Measurements from ENCODE around the gene GZMM. TPM values are rescaled to one million over a fixed set of nuclear protein-coding genes. Genes with fewer than 3 reads are reported as not detected.
A peak's percentile ranks its signal among the peaks of the same experiment; 100 is the strongest.

Gene GZMM
- total RNA-seq, 1 donor from 2014 or later, result not detected

- DNase-seq (ENCODE audit: missing footprints), result no peak
- peak; percentile 14 for ATAC-seq
- intact Hi-C loops (cut with DNase I), result loop anchor here (2.0 to 5.0 kb wide), 3 partner anchors 25 to 100 kb away; partner anchors contain the start of genes BSG, POLRMT and TPGS1
Observed at GRCh38 chr19:531753-532560, 11.9 kb upstream of the GZMM start, which contains the start of gene CDC34. CDC34 (plus strand) TSS chr19:531760; CDS start chr19:531932, 172 bp downstream.

GRCh38 chr19:532561-533363, 11.1 kb upstream of the GZMM start:
- DNase-seq (ENCODE audit: missing footprints) (peak; percentile 91), ATAC-seq (peak; percentile 65)
- intact Hi-C loops (cut with DNase I), result loop anchor here (2.0 to 5.0 kb wide), 3 partner anchors 26 to 100 kb away; partner anchors contain the start of genes BSG, POLRMT and TPGS1

GRCh38 chr19:533364-534058, 10.3 kb upstream of the GZMM start:
- DNase-seq (ENCODE audit: missing footprints), result peak; percentile 63
- ATAC-seq, result no peak

DNA sequence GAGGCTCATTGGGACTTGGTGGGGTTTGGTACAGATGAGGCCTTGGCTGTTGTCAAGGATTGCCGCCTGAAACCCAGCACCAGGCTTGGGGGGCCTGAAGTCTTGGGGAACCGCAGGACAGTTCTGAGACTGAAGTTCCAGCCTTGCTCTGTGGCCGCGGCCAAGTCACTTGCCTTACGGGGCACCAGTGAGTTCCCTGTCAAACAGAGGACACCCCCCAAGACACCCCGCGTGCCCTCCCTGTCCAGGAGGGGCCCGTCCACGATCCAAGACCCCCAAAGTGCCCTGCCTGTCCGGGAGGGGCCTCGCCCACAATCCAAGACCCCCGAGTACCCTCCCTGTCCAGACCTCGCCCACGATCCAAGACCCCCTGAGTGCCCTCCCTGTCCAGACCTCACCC, 9.8 kb upstream of the GZMM start:
- DNase-seq (ENCODE audit: missing footprints), result no peak
- intact Hi-C loops (cut with DNase I), result loop anchor here (5.0 kb wide), 1 partner anchor 98 kb away; the partner anchor contains the start of gene POLRMT
- no peak for ATAC-seq

More at GRCh38 chr19:533364-534058, 10.3 kb upstream of the GZMM start:
- intact Hi-C loops (cut with DNase I), result loop anchor here (2.0 to 5.0 kb wide), 3 partner anchors 27 to 99 kb away; partner anchors contain the start of genes BSG, POLRMT and TPGS1

GRCh38 chr19:535017-535835, 8.6 kb upstream of the GZMM start:
- peak; percentile 61 for DNase-seq (ENCODE audit: missing footprints)
- ATAC-seq, result no peak
- intact Hi-C loops (cut with DNase I), result no loop called here

DNA sequence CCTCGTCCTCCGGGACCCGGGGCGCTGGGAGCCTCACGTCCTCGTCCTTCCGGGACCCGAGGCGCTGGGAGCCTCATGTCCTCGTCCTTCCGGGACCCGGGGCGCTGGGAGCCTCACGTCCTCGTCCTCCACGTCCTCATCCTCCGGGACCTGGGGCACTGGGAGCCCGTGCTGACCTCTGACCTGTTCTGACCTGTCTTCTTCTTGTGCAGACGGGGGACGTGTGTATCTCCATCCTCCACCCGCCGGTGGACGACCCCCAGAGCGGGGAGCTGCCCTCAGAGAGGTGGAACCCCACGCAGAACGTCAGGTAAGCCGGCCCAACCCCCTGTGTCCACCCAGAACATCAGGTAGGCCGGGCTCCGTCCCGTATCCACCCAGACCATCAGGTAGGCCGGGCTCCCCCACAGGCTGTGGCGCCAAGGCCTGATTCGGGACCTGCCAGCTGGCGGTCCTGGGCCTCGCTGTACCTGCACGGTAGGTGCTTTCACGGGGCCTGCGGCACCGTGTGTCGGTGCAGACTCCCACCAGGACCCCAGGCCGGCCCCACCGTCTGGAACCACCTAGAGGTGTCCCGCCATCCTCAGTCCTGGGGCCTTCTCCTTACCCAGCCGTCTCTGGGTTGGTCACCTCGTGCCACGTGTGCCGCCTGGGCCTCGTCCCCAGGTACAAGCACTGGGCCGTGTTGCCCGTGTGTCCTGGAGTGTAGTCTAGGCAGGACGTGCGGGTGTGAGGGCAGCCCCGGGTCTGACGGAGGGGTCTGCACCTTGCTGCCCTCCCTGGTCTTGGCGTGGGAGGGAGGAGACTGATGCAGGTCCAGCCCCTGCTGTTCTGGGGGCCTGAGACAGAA, 7.6 kb upstream of the GZMM start:
- DNase-seq (ENCODE audit: missing footprints) (peak; percentile 56), ATAC-seq (no peak)
- intact Hi-C loops (cut with DNase I), result no loop called here

- intact Hi-C loops (cut with DNase I), result no loop called here
- DNase-seq (ENCODE audit: missing footprints), result no peak
- no peak for ATAC-seq
Observed at GRCh38 chr19:536881-537404, 6.9 kb upstream of the GZMM start.

DNA sequence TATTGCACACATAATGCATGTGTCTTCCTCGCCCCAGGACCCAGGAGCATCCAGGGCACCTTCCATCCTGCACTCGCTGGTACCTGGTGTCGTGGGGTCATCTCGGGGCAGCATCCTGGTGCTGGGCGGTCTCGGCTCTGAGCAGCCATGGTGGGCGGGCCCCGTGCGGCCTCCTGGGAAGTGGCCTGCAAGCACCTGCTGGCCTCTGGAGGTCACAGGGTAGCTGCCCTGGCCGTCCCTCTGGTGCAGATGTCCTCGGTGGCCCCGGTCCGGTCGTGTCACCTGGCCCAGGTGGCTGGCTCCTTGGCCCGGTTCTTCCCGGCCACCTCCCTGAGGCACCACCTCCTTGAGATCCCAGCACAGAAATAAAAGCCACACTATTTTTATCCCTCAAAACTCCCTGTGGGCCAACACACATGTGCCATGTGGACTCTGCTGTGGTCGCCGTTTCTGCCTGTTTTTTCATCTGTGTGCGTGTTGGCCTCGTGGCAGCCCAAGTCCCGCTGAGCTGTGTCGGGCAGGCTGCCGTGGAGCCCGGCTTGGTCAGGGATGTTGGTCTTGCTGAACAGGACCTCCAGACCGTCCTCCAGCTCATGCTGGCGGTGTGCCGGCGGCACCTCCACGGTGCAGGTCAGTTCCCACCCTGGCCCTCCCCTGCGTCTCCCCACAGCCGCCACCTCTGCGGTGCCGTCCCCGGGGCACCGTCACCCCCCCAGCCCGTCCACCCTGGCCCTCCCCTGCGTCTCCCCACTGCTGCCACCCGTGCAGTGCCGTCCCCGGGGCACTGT, 5.0 kb upstream of the GZMM start:
- DNase-seq (ENCODE audit: missing footprints), result peak; percentile 62
- no peak for ATAC-seq
- intact Hi-C loops (cut with DNase I), result no loop called here

GRCh38 chr19:539429-540030, 4.3 kb upstream of the GZMM start:
- DNase-seq (ENCODE audit: missing footprints) (no peak), ATAC-seq (no peak)
- intact Hi-C loops (cut with DNase I), result no loop called here

DNA sequence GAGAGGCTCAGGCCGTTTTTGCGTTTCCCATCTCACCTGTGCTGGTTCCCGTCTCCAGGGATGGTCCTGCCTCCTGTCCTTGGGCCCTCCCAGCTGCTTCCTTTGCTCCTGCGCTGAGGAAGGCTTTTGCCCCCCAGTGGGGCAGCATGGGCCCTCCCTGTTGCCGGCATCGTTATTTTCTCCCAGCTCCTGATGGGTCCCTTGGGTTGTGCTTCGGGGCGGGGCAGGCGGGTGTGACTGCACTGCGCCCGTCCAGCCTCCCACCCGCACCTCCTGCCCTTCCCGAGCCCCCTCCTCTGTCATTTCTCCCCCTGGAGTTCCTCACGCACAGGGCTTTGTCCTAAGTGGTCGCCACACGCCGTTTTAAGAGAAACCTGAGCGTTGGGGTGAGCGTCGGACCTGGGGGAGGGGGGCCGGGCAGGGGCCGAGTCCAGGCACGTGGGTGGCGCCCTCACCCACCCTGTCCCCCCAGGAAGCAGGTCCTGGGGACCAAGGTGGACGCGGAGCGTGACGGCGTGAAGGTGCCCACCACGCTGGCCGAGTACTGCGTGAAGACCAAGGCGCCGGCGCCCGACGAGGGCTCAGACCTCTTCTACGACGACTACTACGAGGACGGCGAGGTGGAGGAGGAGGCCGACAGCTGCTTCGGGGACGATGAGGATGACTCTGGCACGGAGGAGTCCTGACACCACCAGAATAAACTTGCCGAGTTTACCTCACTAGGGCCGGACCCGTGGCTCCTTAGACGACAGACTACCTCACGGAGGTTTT, 2.8 kb upstream of the GZMM start:
- DNase-seq (ENCODE audit: missing footprints) (peak; percentile 62), ATAC-seq (no peak)
- intact Hi-C loops (cut with DNase I), result no loop called here

- ATAC-seq (no peak), DNase-seq (ENCODE audit: missing footprints) (peak; percentile 54)
- intact Hi-C loops (cut with DNase I), result no loop called here
Observed at GRCh38 chr19:541699-542098, 2.2 kb upstream of the GZMM start.

GRCh38 chr19:542173-542866, 1.5 kb upstream of the GZMM start:
- ATAC-seq (no peak), DNase-seq (ENCODE audit: missing footprints) (peak; percentile 66)
- intact Hi-C loops (cut with DNase I), result no loop called here

- DNase-seq (ENCODE audit: missing footprints), result no peak
- ATAC-seq, result no peak
- intact Hi-C loops (cut with DNase I), result no loop called here
Observed at GRCh38 chr19:547117-547516, 3.3 kb downstream of the GZMM start.

- DNase-seq (ENCODE audit: missing footprints), result no peak
- ATAC-seq, result no peak
- intact Hi-C loops (cut with DNase I), result no loop called here
Observed at GRCh38 chr19:547836-548720, 4.2 kb downstream of the GZMM start.

All from Right ventricle myocardium inferior (tissue), 1 donor.